NCI-H1417 (cell line): Measurements from ENCODE around the gene ERICH6.
"Not testable (repeated sequence)": the region's sequence is repeated elsewhere in the genome, so short reads cannot be mapped to it uniquely, and the experiment has no call there.

Source experiments
- DNase-seq, 3 experiments: peaks; one replicate each; lab custom pipeline; 2025; lab: John Stamatoyannopoulos, UW

The ERICH6 gene

DNA sequence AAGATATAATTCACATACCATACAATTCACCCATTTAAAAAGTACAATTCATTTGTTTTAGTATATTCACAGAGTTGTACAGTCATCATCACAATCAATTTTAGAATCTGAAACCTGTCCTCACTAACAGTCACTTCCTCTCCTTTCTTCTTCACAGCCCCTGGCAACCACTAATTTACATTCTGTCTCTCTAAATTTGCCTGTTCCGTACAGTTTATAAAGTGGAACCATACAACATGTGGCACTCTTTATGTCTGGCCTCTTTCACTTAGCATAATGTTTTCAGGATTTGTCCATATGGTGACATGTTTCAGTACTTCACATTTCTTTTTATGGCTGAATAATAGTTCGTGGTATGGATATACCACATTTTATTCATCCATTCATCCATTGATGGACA lies 22.7 kb downstream of the ERICH6 start:
- no peak for DNase-seq

DNA sequence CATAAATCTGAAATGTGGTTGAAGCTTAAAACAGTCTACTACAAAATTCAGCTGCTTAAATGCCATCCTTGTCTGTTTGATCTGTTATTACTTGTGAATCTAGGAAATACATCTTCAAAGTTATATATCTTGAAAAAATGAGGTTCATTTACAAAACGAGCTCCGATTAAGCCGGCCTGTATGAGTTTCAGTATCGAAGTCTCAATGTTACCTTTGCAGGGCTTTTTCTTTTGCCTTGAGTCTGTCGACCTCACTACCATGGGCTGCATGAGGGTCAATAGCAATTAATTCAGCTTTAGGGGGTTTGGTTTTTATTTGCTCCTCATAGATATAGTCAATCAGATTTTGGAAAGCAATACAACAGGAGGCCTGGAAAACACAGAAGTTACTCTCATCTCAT lies 23.2 kb downstream of the ERICH6 start:
- no peak for DNase-seq

DNA sequence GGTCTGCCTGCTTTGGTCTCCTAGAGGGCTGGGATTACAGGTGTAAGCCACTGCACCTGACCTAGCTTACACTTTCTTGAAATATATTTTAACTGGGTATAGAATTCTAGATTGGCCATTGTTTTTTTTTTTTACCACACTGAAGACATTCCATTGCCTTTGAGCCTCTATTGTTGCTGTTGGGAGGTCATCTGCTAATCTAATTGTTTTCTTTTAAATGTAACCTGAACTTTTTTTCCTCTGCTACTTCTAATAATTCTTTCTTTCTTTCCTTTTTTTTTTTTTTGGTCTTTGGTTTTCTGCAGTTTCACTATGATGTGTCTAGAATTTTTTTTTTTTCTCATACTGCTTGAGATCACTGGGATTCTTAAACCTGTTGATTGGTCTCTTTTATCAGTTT lies 28.1 kb downstream of the ERICH6 start:
- DNase-seq = no peak

DNA sequence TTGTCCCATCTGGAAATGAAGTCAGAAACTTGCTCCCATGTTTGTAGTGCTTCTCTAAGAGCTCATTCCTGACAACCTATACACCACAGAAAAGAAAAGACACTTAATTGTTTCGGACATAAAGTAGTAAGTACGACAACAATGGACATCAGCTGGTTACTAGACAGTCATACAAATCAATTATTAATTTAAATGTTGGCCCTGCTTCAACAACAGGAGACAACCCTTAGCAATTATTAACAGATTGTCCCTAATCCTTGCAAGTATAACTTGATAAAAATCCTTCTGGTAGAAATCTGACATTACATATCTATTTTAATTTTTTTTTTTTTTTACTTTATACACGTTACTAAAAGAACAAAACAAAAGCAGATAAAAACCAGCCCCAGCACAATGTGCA lies 29.8 kb downstream of the ERICH6 start:
- DNase-seq = no peak

DNA sequence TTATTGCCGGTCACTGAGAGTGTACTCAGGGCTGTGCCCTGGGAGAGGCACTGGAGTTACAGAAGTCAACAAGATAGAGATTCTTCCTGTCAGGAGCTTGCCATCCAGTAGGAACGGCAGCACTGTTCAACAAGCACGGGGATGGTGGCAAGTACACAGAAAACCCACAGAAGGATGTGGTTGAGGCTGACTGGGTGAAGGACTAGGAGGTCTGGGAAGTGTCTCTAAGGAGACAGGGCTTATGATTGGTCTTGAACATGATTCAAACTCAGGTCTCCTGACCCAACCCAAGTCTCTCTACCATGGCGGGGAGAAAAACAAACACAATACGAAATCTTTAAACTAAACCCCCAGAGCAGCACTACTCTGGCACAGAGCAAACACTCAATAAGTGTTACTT lies 37.6 kb downstream of the ERICH6 start:
- DNase-seq = no peak

DNA sequence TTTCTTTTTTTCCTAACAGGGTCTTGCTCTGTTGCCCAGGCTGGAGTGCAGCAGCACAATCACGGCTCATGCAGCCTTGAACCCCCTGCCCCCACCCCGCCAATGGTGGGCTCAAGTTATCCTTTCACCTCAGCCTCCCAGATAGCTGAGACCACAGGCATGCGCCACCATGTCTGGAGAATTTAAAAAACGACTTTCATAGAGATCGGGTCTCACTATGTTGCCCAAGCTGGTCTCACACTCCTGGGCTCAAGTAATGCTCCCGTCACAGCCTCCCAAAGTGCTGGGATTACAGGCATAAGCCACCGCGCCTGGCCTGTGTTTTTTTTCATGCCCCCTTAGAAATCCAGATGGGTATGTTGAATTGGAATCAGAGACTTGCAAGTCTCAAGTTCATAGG lies 40.3 kb downstream of the ERICH6 start:
- no peak for DNase-seq

DNA sequence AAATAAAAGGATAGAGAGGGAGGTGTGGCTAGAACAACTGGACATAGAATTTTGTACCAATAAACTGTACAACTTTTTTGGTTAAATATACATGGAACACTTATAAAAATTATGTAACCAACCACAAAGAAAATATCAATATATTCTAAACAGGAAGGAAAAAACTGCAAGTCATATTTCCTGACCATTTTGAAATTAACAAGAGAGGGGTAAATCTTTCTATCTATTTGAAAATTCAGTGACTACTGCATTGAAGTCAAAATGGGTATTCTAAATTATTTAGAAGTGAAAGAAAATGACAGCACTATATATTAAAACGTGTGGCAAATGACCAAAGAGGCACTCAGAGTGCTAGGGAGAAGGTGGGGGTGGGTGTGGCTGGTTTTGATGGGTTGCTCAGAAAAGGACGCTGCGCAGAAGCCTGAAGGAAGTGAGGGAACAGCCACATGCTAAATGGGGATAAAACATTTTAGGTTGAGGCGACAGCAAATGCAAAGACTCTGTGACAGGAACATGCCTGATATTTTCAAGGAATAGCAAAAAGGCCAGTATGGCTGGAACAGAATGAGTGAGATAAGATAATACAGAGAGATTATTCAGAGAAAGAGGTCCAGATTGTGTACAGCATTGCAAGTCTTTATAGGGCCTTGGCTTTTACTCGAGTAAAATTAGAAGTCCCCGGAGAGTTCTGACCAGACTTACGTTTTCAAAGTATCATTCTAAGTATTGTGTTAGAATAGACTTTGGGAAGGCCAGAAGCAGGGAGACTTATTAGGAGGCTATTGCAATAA lies 41.1 kb downstream of the ERICH6 start:
- no peak for DNase-seq

DNA sequence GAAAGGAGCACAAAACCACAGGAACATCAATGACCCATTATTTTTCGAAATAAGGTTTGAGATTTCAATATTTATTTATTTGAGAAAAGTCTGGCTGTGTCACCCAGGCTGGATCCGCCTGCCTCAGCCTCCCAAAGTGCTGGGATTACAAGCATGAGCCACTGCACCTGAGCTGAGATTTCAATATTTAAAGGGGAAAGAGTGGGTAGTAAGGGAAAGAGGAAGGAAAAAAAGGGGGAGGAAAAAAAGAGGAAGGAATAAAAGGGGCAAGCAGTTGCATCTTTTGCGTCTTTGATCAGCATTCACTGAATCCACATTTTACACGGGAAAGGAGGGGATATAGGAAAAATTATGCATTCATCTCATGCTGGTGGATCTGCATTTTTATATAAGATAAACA lies 47.4 kb downstream of the ERICH6 start:
- DNase-seq = no peak

DNA sequence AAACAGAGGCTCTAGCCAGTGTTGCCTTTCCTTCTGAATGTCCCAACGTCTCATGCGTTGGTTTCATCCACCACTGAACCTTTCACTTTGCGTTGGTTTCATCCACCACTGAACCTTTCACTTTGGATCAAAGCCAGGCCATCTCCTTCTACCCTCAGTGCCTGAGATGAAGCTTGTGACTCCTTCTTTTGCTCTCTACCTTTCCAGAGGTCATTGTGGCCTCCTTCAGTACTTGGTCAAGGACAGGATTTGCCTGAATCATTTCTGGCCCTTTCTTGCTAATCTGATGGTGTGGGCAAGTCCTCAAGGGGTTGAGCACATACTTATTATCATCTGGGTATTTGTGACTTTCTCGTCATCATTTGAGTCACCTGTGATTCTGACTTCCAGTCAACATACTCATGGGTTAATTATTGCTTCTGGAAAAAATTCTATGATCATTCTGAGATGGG lies 50.6 kb downstream of the ERICH6 start:
- no peak for DNase-seq

DNA sequence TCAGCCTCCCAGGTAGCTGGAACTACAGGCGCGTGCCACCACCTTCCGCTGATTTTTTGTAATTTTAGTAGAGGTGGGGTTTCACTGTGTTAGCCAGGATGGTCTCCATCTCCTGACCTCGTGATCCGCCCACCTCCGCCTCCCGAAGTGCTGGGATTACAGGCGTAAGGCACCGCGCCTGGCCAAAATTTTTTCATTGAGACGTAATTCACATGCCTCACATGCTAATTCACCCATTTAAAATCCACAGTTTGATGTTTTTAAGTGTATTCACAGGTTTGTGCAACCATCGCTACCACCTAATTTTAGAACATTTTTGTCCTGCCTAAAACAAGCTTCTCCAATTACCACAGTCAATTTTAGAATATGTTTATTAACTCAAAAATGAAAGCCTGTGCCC lies 63.5 kb downstream of the ERICH6 start:
- no peak for DNase-seq

DNA sequence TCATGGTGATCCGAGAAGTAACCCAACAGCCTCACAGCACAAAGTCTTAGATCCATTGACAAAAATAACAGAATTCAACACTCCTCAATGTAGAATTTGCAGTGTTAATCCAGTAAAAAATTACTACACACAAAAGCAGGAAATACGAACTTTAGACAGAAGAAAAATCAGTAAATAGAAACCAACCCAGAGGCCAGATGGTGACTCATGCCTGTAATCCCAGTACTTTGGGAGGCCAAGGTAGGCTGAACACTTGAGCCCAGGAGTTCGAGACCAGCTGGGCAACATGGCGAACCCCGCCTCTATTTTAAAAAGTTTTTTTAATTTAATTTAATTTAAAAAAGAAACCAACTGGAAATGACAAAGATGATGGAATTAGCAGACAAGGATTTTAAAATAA lies 64.5 kb downstream of the ERICH6 start:
- DNase-seq = no peak

DNA sequence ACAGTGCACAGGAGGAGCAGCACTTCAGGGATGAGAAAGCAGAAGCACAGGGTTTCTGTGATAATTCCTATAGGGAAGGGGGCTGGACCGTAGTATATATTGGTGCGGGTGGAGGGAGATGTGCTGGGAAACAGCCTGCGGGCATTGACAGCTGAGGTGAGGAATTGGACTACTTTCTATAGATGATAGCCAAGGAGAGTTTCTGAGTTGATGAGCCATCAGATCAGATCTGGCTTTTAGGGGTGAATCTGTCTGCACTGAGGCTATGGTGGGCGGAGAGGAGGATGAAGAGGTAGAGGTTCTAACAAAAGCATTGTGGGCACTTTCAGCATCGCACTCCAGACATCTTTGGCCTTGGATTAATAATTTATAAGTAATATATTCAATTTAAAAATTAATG lies 67.5 kb downstream of the ERICH6 start:
- no peak for DNase-seq

DNA sequence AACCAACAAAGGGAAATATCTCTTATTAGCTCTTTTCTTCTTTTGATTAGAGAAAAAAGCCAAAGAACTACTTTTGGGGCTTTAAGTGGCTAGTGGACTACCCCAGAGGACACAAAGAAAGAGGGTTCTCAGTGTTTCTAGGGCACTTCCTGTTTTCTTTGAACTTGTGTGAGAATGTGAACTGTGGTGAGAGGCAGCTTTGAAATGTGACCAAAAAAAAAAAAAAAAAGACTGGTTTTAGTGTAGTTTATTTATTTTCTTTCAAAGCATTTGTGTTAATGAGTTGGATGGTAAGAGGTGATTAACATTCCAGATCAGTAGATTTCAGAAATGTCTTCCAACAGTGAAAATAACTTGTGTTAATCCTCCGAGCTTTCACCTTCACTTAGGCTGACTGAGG lies 68.2 kb downstream of the ERICH6 start:
- no peak for DNase-seq

DNA sequence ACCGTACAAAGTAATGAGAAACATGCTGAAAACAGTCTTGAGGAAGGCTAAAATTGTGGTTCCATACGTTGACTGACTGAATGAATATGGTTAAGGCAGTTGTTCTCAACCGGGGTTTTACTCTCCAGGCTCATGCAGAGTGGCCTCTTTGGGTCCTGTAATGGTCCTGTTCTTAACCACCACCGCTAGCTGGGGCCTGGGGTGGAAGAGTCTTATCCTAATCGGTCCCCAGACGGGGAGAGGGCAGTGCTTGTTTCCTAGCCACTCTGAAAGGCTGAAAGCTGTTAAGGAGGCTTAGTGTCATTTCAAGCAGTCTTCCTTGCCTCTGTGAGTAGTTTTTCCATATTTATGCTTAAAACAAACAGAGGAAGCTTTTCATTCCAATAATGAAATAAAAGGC lies 68.6 kb downstream of the ERICH6 start:
- DNase-seq = no peak

DNA sequence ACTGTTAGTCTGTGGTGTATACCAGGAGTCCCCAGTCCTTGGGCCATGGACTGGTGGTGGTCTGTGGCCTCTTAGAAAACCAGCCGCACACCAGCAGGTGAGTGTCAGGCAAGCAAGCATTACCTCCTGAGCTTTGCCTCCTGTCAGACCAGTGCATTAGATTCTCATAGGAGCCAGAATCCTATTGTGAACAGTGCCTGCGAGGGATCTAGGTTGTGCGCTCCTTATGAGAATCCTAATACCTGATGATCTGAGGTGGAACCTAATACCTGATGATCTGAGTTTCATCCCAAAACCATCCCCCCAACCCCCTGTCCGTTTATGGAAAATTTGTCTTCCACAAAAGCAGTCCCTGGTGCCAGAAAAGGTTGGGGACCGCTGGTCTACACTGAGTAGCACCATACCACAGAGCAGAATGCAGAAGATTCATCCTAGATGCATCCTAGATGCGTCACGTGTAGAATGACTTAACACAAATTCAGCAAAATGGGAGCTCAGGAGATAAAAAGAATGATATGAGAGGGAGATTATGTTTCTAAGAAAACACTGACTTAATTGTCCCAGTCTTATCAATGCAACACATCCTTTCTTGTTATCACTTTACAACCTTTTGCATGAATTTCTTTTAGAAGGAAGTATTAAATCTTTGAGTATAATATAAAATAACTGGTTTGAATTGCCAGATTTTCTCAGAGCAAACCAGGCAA lies 72.1 kb downstream of the ERICH6 start:
- DNase-seq = no peak

DNA sequence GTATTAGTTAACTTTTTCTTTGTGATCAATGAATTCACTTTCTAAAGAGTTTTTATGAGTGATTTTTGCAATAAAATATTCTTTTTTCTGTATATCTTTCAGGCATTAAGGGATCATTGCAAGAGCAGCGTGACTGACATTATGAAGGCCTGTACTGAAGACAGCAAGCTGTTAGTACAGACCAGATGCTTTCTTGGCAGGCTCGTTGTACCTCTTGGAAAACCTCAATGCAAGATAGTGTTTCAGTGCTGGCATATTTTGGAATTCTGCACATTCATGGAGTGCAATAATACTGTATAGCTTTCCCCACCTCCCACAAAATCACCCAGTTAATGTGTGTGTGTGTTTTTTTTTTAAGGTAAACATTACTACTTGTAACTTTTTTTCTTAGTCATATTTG lies 76.2 kb downstream of the ERICH6 start:
- no peak for DNase-seq

DNA sequence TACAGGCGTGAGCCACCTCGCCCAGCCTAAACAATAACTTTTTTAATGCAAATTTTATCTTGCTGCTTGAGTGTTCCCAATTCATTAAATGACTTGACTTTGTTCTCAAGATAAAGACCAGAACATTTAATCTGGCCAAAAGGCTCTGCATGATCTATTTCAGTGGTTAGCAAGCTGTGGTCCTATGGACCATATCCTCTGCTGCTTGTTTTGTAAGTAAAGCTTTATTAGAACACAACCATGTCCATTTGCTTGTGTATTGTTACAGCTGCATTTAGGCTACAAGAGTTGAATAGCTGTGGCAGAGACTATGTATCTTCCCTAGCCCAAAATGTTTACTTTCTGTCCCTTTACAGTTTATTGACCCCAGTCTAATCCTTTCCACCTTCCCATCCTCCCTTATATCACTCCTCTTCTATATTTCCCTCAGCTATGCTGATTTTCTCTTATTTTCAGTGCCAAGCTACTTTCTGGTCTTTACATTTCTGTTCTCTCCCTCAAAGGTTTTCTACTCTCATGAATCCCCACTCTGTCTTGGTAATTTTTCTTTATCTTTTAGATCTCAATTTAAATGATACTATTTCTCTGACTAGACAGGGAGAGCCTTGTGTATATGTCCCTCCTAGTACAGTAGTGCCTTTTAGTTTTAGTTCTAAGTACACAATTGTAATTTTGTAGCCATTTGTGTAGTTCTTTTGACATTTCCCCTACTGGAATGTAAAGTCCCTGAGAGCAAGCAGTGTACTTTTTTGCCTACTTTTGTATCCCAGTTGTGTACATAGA lies 77.4 kb downstream of the ERICH6 start:
- no peak for DNase-seq

DNA sequence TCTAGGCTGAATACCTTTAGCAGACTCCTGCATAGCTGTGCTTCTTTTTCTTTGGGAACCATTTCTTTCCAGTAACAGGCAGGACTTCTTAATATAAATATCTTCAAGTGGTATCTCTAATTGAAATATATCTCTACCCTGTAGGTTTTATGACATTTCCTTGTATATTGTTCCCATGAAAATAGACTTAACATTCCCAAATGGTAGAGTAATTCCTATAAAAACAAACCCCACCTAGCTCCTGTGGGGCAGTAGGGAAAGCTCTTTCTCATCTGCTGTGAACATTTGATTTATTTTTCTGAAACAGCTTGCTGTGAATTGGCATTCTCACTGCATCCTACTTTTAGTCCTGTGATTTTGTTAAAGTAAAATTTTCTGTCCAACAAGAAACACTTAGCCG lies 79.8 kb downstream of the ERICH6 start:
- DNase-seq = no peak

DNA sequence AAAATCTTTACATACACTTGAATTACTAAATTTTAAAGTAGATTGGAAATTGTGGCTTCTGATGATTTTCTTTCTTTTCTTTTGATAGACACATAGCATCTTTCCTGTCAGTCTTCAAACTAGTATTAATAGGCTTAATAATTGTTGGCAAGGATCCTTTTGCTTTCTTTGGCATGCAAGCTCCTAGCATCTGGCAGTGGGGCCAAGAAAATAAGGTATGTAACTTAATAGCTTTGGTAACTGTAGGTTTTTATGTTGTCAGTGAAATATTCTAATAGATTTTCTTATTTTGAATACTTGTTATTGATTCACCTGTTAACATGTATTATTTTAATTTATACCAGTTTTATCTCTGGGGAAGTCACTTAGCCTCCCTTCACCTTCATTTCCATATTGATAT lies 80.8 kb downstream of the ERICH6 start:
- not testable (repeated sequence) for DNase-seq

DNA sequence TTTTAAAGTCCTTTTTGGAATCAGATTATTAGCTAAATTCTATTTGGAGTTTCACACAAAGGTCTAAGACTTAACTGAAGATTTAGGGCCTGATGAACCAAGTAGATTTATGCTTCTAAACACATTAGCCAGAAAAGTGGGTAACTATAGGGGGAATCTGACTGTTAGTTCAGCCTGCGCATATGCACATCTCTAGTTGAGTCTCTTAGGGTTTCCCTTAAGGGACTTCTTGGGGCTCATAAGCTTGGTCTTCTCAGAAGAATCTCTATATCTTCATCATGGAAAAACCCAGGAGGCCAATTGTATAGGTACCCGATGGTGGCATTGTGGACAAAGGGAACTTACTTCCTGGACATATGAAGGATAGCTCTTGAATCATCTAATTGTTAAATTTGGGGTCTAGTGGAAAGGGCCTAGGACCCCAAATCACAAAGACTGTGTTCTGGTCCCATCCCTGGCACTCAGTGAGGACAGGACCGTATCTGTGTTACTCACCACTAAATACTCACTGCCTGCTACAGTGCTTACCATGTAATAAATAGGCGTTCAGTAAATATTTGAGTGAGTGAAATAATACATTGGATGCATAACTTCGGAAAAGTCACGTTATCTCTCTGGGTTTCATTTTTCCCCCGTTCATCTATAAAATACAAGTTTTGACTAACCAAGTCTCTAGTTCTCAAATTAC lies 83.6 kb downstream of the ERICH6 start:
- DNase-seq = no peak

DNA sequence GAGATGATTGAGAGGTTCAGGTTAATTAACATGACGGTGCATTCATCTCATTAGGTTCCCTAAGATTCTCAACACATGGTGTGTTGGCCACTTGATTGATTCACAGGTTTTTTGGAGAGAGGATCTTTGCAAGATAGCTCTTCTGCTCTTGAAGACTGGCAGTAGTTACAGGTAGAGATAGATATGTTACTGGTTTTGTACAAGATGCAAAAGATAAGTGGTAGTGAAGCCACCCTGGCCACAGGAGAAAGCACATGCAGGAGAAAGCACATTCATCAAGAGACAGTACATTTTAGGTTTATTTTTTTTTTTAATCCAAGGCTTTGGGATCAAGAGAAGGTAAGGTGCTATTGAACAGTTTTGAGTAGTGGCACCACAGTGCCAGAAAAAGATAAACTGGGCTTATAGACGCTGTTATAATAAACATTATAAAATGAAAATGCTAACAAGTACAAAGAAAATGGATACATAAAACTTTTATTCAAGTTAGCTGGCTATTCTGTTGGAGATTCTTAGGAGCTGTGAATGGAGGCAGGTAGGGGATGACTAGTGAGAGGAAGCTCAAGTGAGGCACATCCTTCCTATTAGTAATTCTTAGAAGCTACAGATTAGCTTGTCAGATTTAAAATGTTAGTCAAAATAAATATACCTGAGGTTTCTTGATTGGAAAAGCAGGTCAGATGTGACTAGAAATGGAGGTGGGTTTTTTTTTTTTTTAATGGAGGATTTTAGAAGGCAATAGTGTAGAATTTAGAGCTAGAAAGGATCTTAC lies 89.8 kb downstream of the ERICH6 start:
- no peak for DNase-seq

DNA sequence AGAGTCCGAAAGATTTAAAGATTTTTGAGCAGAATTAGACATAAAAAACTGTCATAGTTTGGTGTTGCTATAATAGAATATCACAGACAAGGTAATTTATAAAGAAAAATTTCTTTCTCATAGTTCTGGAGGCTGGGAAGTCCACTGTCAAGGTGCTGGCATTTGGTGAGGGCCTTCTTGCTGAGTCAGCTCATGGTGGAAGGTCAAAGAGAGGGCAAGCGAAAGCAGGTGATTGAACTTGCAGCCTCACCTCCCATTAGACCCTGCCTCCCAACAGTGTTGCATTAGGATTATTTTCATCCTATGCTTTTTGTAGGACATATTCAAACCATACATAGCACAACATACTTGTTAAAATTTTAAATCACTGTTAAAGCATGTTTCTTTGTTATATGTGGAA lies 90.7 kb downstream of the ERICH6 start:
- no peak for DNase-seq
